Muscle of leg (tissue), 11 donors: Measurements from ENCODE around the gene ITPR1. TPM values are rescaled to one million over a fixed set of nuclear protein-coding genes. Genes with fewer than 3 reads are reported as not detected.
A peak's percentile ranks its signal among the peaks of the same experiment; 100 is the strongest.

Source experiments
- DNase-seq: peaks from one replicate; pipeline ENCODE4 v3.0.0; 2013
- H3K27ac ChIP-seq: one replicate; pipeline ENCODE4 v1.5.1; 2013; ENCODE audit warnings: mild to moderate bottlenecking, low read length, control low read depth
- H3K27me3 ChIP-seq: one replicate; pipeline ENCODE4 v1.6.1; 2013; ENCODE audit warnings: low read length; ENCODE audit not compliant: control insufficient read depth, insufficient read depth
- H3K36me3 ChIP-seq: one replicate; pipeline ENCODE4 v1.6.1; 2013; ENCODE audit warnings: low read length; ENCODE audit not compliant: control insufficient read depth, insufficient read depth
- H3K4me1 ChIP-seq: one replicate; pipeline ENCODE4 v1.6.1; 2013; ENCODE audit warnings: low read length; ENCODE audit not compliant: control insufficient read depth, insufficient read depth
- H3K4me3 ChIP-seq: one replicate; pipeline ENCODE4 v1.5.1; 2013; ENCODE audit warnings: low read length, control low read depth
- H3K9me3 ChIP-seq: replicated peaks from 2 replicates; pipeline ENCODE4 v1.6.1; 2013; ENCODE audit warnings: low read depth, low read length; ENCODE audit not compliant: control insufficient read depth
- WGBS: methylation state at CpG from one replicate; pipeline ENCODE4 v1.1.5; 2013; ENCODE audit warnings: missing lambda C conversion rate; ENCODE audit not compliant: insufficient coverage; 5-methylcytosine and 5-hydroxymethylcytosine counted together
- polyA plus RNA-seq, 8 donors: library from polyadenylated mRNA; unstranded; fragments of 120-200 nt; gene quantifications; one replicate each; pipeline versions ENCODE4 v1.2.1 to v1.2.3, GENCODE V29; 2013; ENCODE audit warnings: inconsistent platforms in 1 of 8, low replicate concordance in 1 of 8; ENCODE audit not compliant: insufficient read length in 8 of 8, insufficient read depth in 1 of 8
- total RNA-seq: library from RNA; stranded (reverse); fragments of 120-200 nt; gene quantifications from one replicate; pipeline ENCODE4 v1.2.4, GENCODE V29; 2013

The ITPR1 gene
- total and polyA plus RNA-seq, 9 donors, result 15.4 to 34.4 (median 20.5) TPM

DNA sequence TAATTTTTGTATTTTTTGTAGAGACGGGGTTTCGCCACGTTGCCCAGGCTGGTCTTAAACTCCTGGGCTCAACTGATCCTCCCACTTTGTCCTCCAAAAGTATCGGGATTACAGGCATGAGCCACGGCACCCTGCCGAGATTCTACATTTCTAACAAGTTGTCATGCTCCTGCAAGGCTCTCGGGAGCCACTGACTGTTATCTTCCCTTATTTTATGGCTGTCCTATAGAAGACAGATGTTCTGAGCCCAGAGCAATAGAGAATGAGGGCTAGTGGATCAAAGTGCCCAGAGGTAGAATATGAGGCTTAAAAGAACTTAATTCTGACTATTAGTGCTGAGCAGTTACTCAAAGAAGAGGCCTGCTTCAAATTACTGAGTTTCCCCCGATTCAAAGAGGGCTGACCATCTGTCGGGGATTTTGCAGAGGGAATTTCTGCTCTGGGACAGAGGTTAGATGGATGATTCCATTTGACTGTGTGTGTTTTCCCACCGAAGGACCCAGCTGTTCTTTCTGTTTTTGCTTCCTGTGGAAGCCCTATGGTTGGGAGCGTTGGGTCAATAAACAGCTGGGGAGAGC, 39.5 kb downstream of the ITPR1 start:
- H3K36me3 ChIP-seq, result no peaks in the 10 kb centered on the region
- no peaks in the 10 kb centered on the region for H3K27me3 ChIP-seq
- 34% methylated on average over 8 of the region's 11 CpGs for WGBS
- peaks cover 24% of the 10 kb centered on the region for H3K4me1 ChIP-seq
- peak; percentile 89 for DNase-seq
- H3K9me3 ChIP-seq, result peaks cover 3% of the 10 kb centered on the region
- H3K4me3 ChIP-seq, result no peak overlapping the region
- peak overlapping the region; percentile 76 for H3K27ac ChIP-seq

DNA sequence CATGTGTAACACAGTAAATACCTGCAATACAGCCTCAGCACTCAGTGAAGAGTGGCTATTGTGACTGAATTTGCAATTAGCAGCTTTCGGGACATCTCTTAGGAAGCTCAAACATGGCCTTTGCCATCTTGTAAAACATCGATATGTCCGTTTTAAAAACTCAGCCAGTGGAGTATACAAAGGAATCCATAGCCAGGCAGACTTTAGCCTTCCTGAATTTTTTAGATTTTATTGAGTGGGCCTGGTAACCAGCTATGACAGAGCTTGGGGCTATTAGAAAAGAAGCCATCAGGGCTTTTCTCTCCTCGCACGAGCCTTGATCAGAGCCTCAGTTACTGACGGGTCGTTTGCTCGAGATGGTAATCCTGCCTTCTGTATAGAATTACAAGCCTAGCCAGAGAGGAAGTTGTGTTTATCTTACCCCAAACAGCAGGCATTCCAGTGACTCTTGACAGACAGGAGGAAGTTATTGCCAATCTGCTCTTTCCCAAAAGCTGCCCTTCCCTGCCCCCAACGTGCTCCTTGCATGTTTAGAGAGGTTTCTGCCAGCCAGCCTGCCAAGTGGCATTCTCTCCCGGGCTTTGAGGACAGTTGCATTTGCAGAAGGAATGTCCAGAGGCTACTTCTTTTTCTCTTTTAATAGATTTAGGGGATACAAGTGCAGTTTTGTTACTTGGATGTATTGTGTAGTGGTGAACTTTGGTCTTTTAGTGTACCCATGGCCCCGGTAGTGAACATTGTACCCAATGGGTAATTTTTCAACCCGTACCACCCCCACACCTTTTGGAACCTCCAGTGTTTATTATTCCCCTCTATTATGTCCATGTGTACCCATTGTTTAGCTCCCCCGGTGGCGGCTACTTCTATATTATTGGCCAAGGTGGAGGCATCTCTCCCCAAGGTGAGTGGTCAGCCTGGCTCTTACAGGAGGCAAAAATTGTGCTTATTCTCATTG, 40.6 kb downstream of the ITPR1 start:
- Histone ChIP-seq H3K4me1 (peaks cover 24% of the 10 kb centered on the region), H3K36me3 (no peaks in the 10 kb centered on the region), H3K27ac (peak overlapping the region; percentile 76), H3K4me3 (no peak overlapping the region), H3K27me3 (no peaks in the 10 kb centered on the region), H3K9me3 (peaks cover 3% of the 10 kb centered on the region)
- no peak for DNase-seq
- 52% methylated on average over 4 of the region's 14 CpGs for WGBS

DNA sequence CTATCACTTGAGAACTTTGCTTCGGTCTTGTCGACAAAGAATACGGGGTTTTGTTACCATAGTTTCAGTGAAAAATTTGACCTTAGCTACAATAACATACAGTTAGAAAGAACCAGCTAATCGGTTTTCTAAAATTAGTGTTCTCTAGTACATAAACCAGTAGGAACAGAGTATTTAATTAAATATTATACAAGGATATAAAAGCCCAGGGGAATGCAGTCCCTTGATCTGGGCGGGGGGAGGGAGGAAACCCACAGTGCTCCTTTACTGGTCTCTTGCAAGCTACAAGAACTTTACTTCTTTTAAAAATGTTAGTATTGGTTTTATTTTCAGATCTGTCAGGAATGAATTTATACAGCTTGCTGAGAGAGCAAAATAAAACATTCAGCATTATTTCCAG, 41.8 kb downstream of the ITPR1 start:
- no peak overlapping the region for H3K27ac ChIP-seq
- no peak overlapping the region for H3K4me3 ChIP-seq
- peaks cover 5% of the 10 kb centered on the region for H3K9me3 ChIP-seq
- WGBS, result no CpG with 5 or more reads among the region's 5 CpGs
- H3K27me3 ChIP-seq, result no peaks in the 10 kb centered on the region
- no peaks in the 10 kb centered on the region for H3K36me3 ChIP-seq
- no peak for DNase-seq
- H3K4me1 ChIP-seq, result peaks cover 24% of the 10 kb centered on the region

DNA sequence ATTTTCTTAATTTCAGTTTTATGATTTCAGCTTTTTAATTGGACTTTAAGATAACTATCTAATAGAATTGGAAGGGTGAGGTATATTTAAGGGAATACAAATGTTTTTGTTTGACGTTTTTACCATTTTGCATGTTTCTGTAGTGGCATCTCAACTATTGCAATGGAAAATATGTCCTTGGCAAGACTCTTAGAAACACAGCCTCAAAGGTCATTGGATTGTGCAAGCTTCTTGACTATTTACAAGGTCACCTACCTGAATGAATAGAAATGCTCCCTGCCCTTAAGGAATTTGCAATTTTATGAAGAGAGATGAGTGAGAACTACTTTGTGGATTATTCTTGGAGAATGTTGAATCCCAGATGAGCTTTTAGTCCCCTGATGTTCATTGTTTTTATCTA, 43.1 kb downstream of the ITPR1 start:
- DNase-seq, result no peak
- Histone ChIP-seq H3K36me3 (no peaks in the 10 kb centered on the region), H3K4me3 (no peak overlapping the region), H3K9me3 (peaks cover 5% of the 10 kb centered on the region), H3K4me1 (peaks cover 24% of the 10 kb centered on the region), H3K27ac (no peak overlapping the region), H3K27me3 (no peaks in the 10 kb centered on the region)
- no CpG with 5 or more reads among the region's 1 CpG for WGBS

DNA sequence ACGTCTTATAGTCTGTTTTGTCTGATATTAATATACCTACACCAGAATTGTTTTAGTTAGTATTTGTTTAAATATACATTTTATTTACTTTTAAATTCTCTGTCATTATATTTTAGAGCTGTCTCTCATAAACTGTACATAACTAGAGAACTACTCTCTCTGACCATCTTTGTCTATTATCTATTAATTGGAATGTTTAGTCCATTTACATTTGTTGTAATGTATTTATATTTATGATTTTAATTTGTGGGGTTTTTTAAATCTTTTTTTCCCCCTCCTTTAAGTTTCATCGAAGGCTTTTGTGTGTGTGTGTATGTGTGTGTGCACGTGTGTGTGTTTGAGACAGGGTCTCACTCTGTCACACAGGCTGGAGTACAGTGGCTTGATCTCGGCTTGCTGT, 47.1 kb downstream of the ITPR1 start:
- DNase-seq, result no peak
- Histone ChIP-seq H3K4me3 (no peak overlapping the region), H3K36me3 (no peaks in the 10 kb centered on the region), H3K27me3 (no peaks in the 10 kb centered on the region), H3K4me1 (no peaks in the 10 kb centered on the region), H3K9me3 (peaks cover 5% of the 10 kb centered on the region), H3K27ac (no peak overlapping the region)
- 100% methylated on average over 2 of the region's 4 CpGs for whole genome bisulfite sequencing

DNA sequence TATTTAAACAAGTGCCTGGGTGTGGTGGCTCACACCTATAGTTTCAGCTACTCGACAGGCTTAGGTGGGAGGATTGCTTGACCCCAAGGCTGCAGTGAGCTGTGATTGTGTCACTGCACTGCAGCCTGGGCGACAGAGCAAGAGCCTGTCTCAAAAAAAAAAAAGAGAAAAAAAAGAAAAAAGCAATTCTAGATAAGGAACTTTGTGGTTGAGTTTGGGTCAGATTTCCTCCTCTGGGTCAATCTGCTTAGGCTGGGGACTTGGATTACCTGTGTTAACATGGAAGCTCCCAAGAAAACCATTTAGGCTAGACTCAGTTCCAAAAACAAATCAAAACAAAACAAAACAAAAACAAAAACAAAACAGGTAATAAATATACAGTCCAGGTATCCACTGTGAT, 50.0 kb downstream of the ITPR1 start:
- H3K27me3 ChIP-seq, result no peaks in the 10 kb centered on the region
- no peak overlapping the region for H3K4me3 ChIP-seq
- no peak overlapping the region for H3K27ac ChIP-seq
- peaks cover 3% of the 10 kb centered on the region for H3K9me3 ChIP-seq
- no peak for DNase-seq
- WGBS, result 78% methylated on average over 1 of the region's 2 CpGs
- no peaks in the 10 kb centered on the region for H3K4me1 ChIP-seq
- no peaks in the 10 kb centered on the region for H3K36me3 ChIP-seq

DNA sequence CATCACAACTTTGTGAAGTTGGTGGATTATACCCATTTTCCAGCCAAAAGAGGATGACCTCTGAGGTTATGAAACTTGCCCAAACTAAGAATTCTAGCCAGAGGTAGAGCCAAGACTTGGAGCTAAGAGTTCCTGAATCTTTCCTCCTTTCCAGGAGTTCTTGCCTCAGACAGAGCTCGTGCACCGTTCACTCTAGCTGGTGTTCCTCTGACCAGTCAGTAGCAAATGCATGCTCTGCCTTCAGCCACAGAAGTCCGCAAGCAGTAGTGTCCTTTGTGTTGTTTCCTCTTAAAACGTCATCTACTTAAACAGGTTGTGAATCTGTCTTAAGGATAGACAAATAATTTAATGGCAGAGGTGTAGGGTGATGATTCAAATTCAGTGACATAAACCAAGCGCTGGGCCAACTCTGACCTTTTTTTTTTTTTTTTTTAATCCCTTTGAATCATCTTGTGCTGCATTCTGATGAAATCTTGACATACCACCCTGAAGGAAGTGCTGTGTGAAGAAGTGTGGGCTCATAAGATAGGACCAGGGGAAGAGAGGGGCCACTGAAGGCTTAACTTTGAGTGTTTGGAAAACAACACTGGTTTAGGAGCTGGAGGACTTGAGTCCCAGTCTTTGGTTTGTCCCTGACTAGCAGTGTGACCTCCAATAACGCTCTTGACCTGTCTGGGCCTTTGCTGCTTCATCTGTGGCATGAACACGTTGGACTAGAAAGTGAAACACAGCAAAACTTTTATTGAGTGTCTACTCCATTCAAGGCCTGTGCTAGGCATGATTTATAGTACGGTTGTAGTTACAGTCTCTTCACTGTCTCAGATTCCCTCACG, 53.4 kb downstream of the ITPR1 start:
- no peaks in the 10 kb centered on the region for H3K27me3 ChIP-seq
- H3K27ac ChIP-seq, result no peak overlapping the region
- peaks cover 2% of the 10 kb centered on the region for H3K4me1 ChIP-seq
- no peaks in the 10 kb centered on the region for H3K36me3 ChIP-seq
- DNase-seq, result no peak
- H3K4me3 ChIP-seq, result no peak overlapping the region
- WGBS, result 50% methylated on average over 1 of the region's 9 CpGs
- no peaks in the 10 kb centered on the region for H3K9me3 ChIP-seq

DNA sequence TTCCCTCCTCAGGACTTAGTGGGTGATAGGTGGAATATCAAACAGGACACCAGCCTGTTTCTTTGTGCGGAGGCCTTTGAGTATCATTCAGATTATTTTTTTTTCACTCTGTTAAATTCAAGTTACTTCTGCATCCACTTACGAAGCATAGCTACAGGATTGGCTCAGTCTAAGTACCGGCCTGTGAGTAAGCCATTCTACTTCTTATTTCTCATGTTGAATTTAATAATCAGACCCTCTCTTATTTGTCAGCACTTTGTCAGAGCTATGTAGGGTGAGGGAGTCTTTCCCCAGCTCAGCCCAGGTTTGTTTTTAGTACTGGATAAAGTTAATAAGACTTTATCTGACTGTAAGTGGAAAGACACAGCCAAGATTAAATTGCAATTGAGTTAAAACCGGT, 54.7 kb downstream of the ITPR1 start:
- H3K36me3 ChIP-seq, result no peaks in the 10 kb centered on the region
- H3K27ac ChIP-seq, result no peak overlapping the region
- no peak overlapping the region for H3K4me3 ChIP-seq
- H3K27me3 ChIP-seq, result no peaks in the 10 kb centered on the region
- no CpG with 5 or more reads among the region's 4 CpGs for WGBS
- no peaks in the 10 kb centered on the region for H3K9me3 ChIP-seq
- no peak for DNase-seq
- H3K4me1 ChIP-seq, result peaks cover 2% of the 10 kb centered on the region

DNA sequence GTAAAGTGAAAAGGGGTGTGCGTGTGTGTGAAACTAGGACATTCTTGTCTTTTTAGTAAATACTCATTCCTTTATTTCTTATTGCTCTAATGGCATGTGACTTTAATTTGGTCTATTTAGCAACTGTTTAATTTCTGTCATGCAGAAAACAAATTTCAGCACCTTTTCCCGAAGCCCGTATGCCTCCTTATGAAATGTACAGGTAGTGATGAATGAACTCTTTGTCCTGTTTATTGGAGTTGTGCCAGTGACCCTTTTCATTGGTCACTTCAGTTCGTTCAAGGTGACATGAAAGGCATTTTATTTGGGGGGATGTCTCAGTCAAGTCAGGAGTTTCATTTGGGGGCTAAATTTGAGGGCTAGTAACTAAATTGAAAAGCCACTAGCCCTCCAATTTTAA, 55.2 kb downstream of the ITPR1 start:
- Histone ChIP-seq H3K4me3 (no peak overlapping the region), H3K27ac (no peak overlapping the region), H3K4me1 (peaks cover 2% of the 10 kb centered on the region), H3K9me3 (no peaks in the 10 kb centered on the region), H3K27me3 (no peaks in the 10 kb centered on the region), H3K36me3 (no peaks in the 10 kb centered on the region)
- DNase-seq, result no peak
- WGBS, result no CpG with 5 or more reads among the region's 4 CpGs

DNA sequence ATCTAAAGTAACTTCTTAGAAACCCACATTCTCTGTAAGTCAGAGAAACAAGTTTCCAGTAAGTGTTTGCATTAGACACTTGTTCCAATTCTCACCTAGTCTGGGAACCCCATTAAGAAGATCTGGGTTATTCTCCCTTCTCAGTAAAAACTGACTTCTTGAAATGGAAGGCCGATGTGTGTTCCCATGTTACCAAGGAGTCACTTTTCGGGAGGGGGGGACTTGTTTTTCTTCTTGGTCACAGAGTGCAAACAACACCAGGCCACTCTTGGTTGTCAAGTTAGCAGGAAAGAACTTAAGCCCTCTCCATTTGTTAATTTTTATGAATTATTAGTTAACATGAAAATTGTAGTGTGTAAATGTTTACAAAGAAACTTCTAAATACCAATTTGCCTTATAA, 55.6 kb downstream of the ITPR1 start:
- H3K4me3 ChIP-seq, result no peak overlapping the region
- H3K27ac ChIP-seq, result no peak overlapping the region
- peaks cover 2% of the 10 kb centered on the region for H3K4me1 ChIP-seq
- H3K27me3 ChIP-seq, result no peaks in the 10 kb centered on the region
- no peaks in the 10 kb centered on the region for H3K9me3 ChIP-seq
- WGBS, result no CpG with 5 or more reads among the region's 2 CpGs
- H3K36me3 ChIP-seq, result no peaks in the 10 kb centered on the region
- no peak for DNase-seq
